GM10847 (cell line): ENCODE results near the gene CHRNB2.
A peak's percentile ranks its signal among the peaks of the same experiment; 100 is the strongest.

ENCODE experiments used
- POLR2A ChIP-seq: IDR thresholded peaks from 2 replicates; pipeline ENCODE4 v1.6.1; 2011; ENCODE audit not compliant: insufficient read length; ENCODE audit errors: extremely low read depth

Gene CHRNB2

GRCh38 chr1:154548028-154548427 lies 19.6 kb upstream of the CHRNB2 start:
- no peak for TF ChIP-seq POLR2A

GRCh38 chr1:154549202-154549770 lies 18.3 kb upstream of the CHRNB2 start:
- no peak for TF ChIP-seq POLR2A

- TF ChIP-seq POLR2A = no peak
Measured at GRCh38 chr1:154550070-154550469, 17.5 kb upstream of the CHRNB2 start.

- TF ChIP-seq POLR2A = no peak
Measured at GRCh38 chr1:154550657-154551056, 16.9 kb upstream of the CHRNB2 start.

GRCh38 chr1:154551474-154551873 lies 16.1 kb upstream of the CHRNB2 start:
- no peak for TF ChIP-seq POLR2A

- TF ChIP-seq POLR2A = no peak
Measured at GRCh38 chr1:154552036-154552435, 15.5 kb upstream of the CHRNB2 start.

GRCh38 chr1:154553056-154554030 lies 14.2 kb upstream of the CHRNB2 start:
- TF ChIP-seq POLR2A = no peak

GRCh38 chr1:154556422-154556821 lies 11.2 kb upstream of the CHRNB2 start:
- TF ChIP-seq POLR2A = no peak

GRCh38 chr1:154557248-154557938 lies 10.2 kb upstream of the CHRNB2 start:
- TF ChIP-seq POLR2A = no peak

- no peak for TF ChIP-seq POLR2A
Measured at GRCh38 chr1:154557939-154558719, 9.4 kb upstream of the CHRNB2 start, which contains the start of gene UBE2Q1. Gene UBE2Q1 (minus strand): TSS chr1:154558662. CDS start chr1:154558553, 109 bp downstream.

- peak; percentile 68 for TF ChIP-seq POLR2A
Measured at GRCh38 chr1:154558720-154559465, 8.7 kb upstream of the CHRNB2 start.

GRCh38 chr1:154559466-154560044 lies 8.0 kb upstream of the CHRNB2 start:
- TF ChIP-seq POLR2A = no peak

- no peak for TF ChIP-seq POLR2A
Measured at GRCh38 chr1:154565876-154566275, 1.7 kb upstream of the CHRNB2 start.
